CD4-positive, alpha-beta T cell treated with Interleukin-1 beta for 1 hour (primary cell): ENCODE results near the gene HLA-DOA.

ENCODE experiments used
- DNase-seq, 2 donors: peaks; one replicate each; pipeline ENCODE4 v3.0.0-alpha.2; 2020 to 2022

HLA-DOA gene

GRCh38 chr6:32962213-32962826 lies 47.1 kb downstream of the HLA-DOA start:
- DNase-seq = no peak

DNA sequence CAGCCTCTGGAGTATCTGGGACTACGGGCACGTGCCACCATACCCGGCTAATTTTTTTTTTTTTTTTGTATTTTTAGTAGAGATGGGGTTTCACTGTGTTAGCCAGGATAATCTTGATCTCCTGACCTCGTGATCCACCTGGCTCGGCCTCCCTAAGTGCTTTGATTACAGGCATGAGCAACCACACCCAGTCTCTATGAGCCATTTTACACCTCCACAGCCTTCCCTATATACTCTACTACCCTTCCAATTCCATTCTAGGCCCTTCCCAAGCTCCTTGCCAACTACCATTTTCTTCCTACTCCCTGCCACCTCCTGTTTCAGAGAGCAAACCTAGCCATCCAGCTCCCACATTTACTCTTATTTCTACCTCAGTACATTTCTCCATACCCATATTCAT lies 48.8 kb downstream of the HLA-DOA start:
- no peak for DNase-seq

- no peak for DNase-seq
Observed at GRCh38 chr6:32956176-32956575, 53.2 kb downstream of the HLA-DOA start.

GRCh38 chr6:32954986-32955802 lies 54.2 kb downstream of the HLA-DOA start:
- DNase-seq = peak in 1 of 2 donors; percentile 61

DNA sequence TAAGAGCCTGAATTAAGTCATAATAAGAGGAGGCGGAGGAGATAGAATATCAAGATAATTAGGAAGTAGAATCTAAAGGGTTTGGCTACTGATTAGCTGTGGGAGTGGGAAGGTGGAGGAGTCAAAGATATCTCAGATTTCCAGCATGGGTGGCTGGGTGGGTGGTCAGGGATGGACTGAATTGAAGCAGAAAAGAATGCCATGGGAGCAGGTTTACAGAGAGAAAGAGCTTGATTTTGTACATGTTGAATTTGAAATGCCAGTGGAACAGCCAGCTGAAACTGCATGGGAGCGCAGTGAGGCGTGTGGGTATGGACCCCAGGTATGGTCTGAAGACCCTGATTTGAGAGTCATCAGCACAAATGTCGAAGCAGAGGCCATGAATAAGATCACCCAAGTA lies 55.1 kb downstream of the HLA-DOA start:
- DNase-seq = no peak
